Measurements from ENCODE around the gene MRPL40.

GRCh38 chr22:19450363-19451175 lies 18.2 kb downstream of the MRPL40 start:
- no peak for TF ChIP-seq CTCF (IDR thresholded peaks at IDR 0.05 in 2 of 3, conservative IDR thresholded peaks at IDR 0.05 in 1 of 3; ENCODE audit: control insufficient read depth in 2 of 3, extremely low read depth in 1 of 3, insufficient read depth in 1 of 3, low read depth in 3 of 3, low read length in 3 of 3)
- TF ChIP-seq JUNB (IDR thresholded peaks at IDR 0.05) = no peak
- no peak for TF ChIP-seq EGR1 (IDR thresholded peaks at IDR 0.05; ENCODE audit: borderline replicate concordance in 1 of 2, low read depth in 2 of 2, low read length in 2 of 2)
- no peak for TF ChIP-seq PAX5 (IDR thresholded peaks at IDR 0.05; ENCODE audit: borderline replicate concordance, low read depth, low read length)
- no peak for TF ChIP-seq SMC3 (IDR thresholded peaks at IDR 0.05; ENCODE audit: borderline replicate concordance, low read length)
- TF ChIP-seq FOXM1 (IDR thresholded peaks at IDR 0.05; ENCODE audit: low read depth, low read length) = no peak
- TF ChIP-seq MXI1 (IDR thresholded peaks at IDR 0.05; ENCODE audit: low read depth, low read length) = no peak
- no peak for TF ChIP-seq ETV6 (conservative IDR thresholded peaks at IDR 0.05 in 1 of 2, IDR thresholded peaks at IDR 0.05 in 1 of 2; ENCODE audit: borderline replicate concordance in 1 of 2, low read depth in 1 of 2)
- TF ChIP-seq REST (IDR thresholded peaks at IDR 0.05; ENCODE audit: low read depth, low read length) = no peak
- TF ChIP-seq NR2C2 (IDR thresholded peaks at IDR 0.05; ENCODE audit: borderline replicate concordance, control insufficient read depth, insufficient read length, low read depth) = no peak
- TF ChIP-seq NKRF (conservative IDR thresholded peaks at IDR 0.05) = no peak
- TF ChIP-seq HCFC1 (IDR thresholded peaks at IDR 0.05; ENCODE audit: low read length) = no peak
- no peak for TF ChIP-seq PKNOX1 (IDR thresholded peaks at IDR 0.05)
